Kidney (tissue), 14 donors: ENCODE measurements around the gene RTL1. TPM values are rescaled to one million over a fixed set of nuclear protein-coding genes. Genes with fewer than 3 reads are reported as not detected.

Experiments used
- DNase-seq, 5 donors: peaks; one replicate each; pipeline ENCODE4 v3.0.0-alpha.2; 2013 to 2020
- FAIRE-seq: peaks from 2 replicates; lab custom pipeline; 2012; peaks lifted over from hg19 to GRCh38; lab: Jason Lieb, UNC
- H3K27ac ChIP-seq, 2 donors: one replicate each; pipeline ENCODE4 v1.7.0; 2013; ENCODE audit warnings: low read depth in 2 of 2, low read length in 2 of 2, inconsistent platforms in 1 of 2
- H3K27me3 ChIP-seq: one replicate; pipeline ENCODE4 v1.7.1; 2013; ENCODE audit warnings: low read length, inconsistent platforms; ENCODE audit not compliant: control insufficient read depth, insufficient read depth
- H3K36me3 ChIP-seq, 3 donors: one replicate each; pipeline versions ENCODE4 v1.7.0 to v1.7.1; 2013; ENCODE audit warnings: low read length in 3 of 3, control low read depth in 1 of 3, inconsistent platforms in 1 of 3; ENCODE audit not compliant: insufficient read depth in 3 of 3, control insufficient read depth in 2 of 3
- H3K4me1 ChIP-seq, 3 donors: one replicate each; pipeline versions ENCODE4 v1.7.0 to v1.7.1; 2013; ENCODE audit warnings: low read length in 3 of 3, inconsistent platforms in 1 of 3, low read depth in 1 of 3; ENCODE audit not compliant: control insufficient read depth in 2 of 3, insufficient read depth in 2 of 3
- H3K4me3 ChIP-seq, 3 donors: one replicate each; pipeline versions ENCODE4 v1.7.0 to v1.8.1; 2013; ENCODE audit warnings: low read length in 3 of 3, control low read depth in 1 of 3, inconsistent platforms in 1 of 3
- H3K9ac ChIP-seq, 3 donors: one replicate each; pipeline versions ENCODE4 v1.7.0 to v1.7.1; 2013; ENCODE audit warnings: low read length in 3 of 3, control low read depth in 1 of 3, inconsistent platforms in 1 of 3
- H3K9me3 ChIP-seq, 3 donors: one replicate each; pipeline versions ENCODE4 v1.7.0 to v1.7.1; 2013; ENCODE audit warnings: low read length in 3 of 3, control low read depth in 1 of 3, inconsistent platforms in 1 of 3; ENCODE audit not compliant: control insufficient read depth in 2 of 3, insufficient read depth in 1 of 3
- intact Hi-C: fragments of 100-400 bp; cut with DNase I; formaldehyde crosslinking; loops from one replicate; pipeline ENCODE4 v1.11.1; 2022
- polyA plus RNA-seq: library from polyadenylated mRNA; stranded (reverse); fragments of 350-450 nt; fragmentation: Illumina TruSeq; extraction: RNeasy Lipid Tissue Mini Kit (QIAGEN cat#74804); gene quantifications from one replicate; pipeline ENCODE4 v1.2.3, GENCODE V29; 2014; ENCODE audit warnings: low read depth, low replicate concordance; ENCODE audit not compliant: insufficient read depth
- total RNA-seq: library from RNA; stranded (reverse); fragmentation: NEBNext Ultra II Directional; extraction: Animal tissue kit (Norgen Biotek cat#: 25700); gene quantifications from one replicate; pipeline ENCODE4 v1.2.1, GENCODE V29; 2021
- TF ChIP-seq, protein P1 (sequence below): IDR thresholded peaks from 3 replicates; pipeline ENCODE4 v1.5.1; 2012; ENCODE audit warnings: mild to moderate bottlenecking, moderate library complexity, borderline replicate concordance; ENCODE audit not compliant: insufficient read depth; ENCODE audit errors: extremely low read depth
- donor health status: control.
- donor health status: control.
- donor health status: control.
- donor health status: control.
- donor health status: control.
- donor health status: DM: yes; HTN: yes; CAD: no.
- donor health status: Normal renal cell carcinoma (clear cell type).

The RTL1 gene
- total and polyA plus RNA-seq, 2 donors from 2014 or later: not detected

DNA sequence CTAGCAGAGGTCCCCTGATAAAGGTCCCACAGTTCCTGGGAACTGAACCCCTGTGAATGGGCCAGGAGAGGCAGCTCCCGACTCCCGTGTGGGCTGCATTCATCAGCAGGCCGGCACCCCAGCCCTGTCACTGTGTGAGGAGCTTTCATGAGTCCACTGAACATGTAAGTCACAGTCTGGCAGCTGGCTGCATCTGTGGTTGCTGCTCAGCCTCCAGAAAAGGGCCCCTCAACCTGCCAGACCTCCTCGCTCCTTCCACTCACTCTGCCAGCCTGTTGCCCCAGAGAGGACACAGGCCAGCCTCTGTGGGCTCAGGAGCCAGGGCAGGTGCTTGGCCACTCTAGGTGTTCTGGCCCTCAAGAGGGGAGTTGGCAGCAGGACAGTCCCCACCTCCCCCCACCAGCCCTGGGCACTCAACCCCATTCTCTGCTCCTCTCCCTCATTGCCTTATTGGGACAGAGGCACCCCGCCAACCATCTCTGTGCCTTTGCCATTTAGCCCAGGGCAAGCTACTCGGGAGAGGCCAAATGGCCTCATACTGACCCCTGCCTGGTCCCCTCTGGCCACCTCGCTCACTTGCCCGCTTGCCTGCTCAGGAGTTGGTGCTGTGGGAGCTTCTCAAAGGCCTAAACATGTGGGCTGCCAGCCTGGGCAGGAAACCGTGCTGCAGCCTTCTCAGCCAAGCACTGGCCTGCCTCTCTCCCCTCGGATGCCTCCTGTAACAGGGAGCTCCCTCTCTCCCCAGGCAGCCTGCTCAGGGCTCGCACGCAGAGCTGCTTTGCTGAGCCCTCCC, 1.9 kb downstream of the RTL1 start:
- TF ChIP-seq, protein P1, sequence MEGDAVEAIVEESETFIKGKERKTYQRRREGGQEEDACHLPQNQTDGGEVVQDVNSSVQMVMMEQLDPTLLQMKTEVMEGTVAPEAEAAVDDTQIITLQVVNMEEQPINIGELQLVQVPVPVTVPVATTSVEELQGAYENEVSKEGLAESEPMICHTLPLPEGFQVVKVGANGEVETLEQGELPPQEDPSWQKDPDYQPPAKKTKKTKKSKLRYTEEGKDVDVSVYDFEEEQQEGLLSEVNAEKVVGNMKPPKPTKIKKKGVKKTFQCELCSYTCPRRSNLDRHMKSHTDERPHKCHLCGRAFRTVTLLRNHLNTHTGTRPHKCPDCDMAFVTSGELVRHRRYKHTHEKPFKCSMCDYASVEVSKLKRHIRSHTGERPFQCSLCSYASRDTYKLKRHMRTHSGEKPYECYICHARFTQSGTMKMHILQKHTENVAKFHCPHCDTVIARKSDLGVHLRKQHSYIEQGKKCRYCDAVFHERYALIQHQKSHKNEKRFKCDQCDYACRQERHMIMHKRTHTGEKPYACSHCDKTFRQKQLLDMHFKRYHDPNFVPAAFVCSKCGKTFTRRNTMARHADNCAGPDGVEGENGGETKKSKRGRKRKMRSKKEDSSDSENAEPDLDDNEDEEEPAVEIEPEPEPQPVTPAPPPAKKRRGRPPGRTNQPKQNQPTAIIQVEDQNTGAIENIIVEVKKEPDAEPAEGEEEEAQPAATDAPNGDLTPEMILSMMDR: no peak
- Histone ChIP-seq H3K4me1 (peaks cover 0 to 7% (median 3%) of the 10 kb centered on the region in 3 donors), H3K36me3 (no peaks in the 10 kb centered on the region), H3K9me3 (no peaks in the 10 kb centered on the region), H3K4me3 (no peak overlapping the region), H3K9ac (no peak overlapping the region), H3K27ac (no peak overlapping the region), H3K27me3 (no peaks in the 10 kb centered on the region)
- FAIRE-seq (no peak), DNase-seq (no peak)
- intact Hi-C loops: no loop called here

DNA sequence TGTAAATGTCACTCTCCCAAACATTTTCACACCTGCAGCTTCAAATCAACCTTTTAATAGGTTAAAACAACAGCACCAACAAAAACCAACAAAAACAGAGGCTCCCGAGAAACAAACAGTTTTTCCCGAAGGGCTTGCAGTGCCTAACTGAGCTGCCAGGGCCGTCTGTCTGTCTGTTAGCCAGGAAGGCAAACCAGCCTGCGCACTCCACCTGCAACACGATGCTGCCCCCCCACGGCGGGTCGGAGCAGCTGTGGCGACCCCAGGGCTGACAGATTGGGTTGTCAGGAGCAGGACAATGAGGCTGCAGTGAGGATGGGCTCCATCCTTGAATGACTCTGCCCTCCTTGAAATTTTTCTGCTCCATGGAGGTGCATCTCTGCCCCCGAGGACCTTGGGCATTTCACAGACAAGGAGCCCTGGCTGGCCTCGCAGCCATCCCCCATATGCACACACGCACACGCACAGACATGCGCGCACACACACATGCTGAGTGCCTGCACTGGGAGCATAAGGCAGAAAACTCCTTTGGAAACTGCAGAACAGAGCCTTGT, 2.6 kb downstream of the RTL1 start:
- intact Hi-C loops: no loop called here
- no peaks in the 10 kb centered on the region for H3K27me3 ChIP-seq
- no peaks in the 10 kb centered on the region for H3K36me3 ChIP-seq
- TF ChIP-seq, protein P1: peak; percentile 30
- peak in 4 of 5 donors; percentile 46 to 77 (median 62) for DNase-seq
- H3K4me1 ChIP-seq: peaks cover 0 to 7% (median 3%) of the 10 kb centered on the region in 3 donors
- FAIRE-seq: no peak
- H3K9me3 ChIP-seq: no peaks in the 10 kb centered on the region
- no peak overlapping the region for H3K27ac ChIP-seq
- H3K9ac ChIP-seq: no peak overlapping the region
- H3K4me3 ChIP-seq: no peak overlapping the region

- TF ChIP-seq, protein P1: no peak
- H3K9ac ChIP-seq: no peak overlapping the region
- no peaks in the 10 kb centered on the region for H3K36me3 ChIP-seq
- no peaks in the 10 kb centered on the region for H3K9me3 ChIP-seq
- H3K27ac ChIP-seq: no peak overlapping the region
- no peak for FAIRE-seq
- H3K27me3 ChIP-seq: no peaks in the 10 kb centered on the region
- peak overlapping the region in 1 of 3 donors; percentile 21 for H3K4me3 ChIP-seq
- peak in 2 of 5 donors; percentile 51 to 59 for DNase-seq
- H3K4me1 ChIP-seq: peaks cover 0 to 7% (median 3%) of the 10 kb centered on the region in 3 donors
- intact Hi-C loops: no loop called here
These were observed 3.4 kb downstream of the RTL1 start for GRCh38 chr14:100899884-100900771.
